ENCODE results near the gene MRPL30. TPM values are rescaled to one million over a fixed set of nuclear protein-coding genes. Genes with fewer than 3 reads are reported as not detected.
"Not testable (repeated sequence)": the region's sequence is repeated elsewhere in the genome, so short reads cannot be mapped to it uniquely, and the experiment has no call there.

Gene MRPL30
- total RNA-seq = 18.8 TPM
- long read RNA-seq, transcript MRPL30-201 (6 exons, 2,605 nt) = major isoform, 12 of 13 reads
- long read RNA-seq, partial matches to known transcripts = 1 of 13 reads
- long read RNA-seq, other reads (novel, unspliced or antisense) = 0 of 13 reads

GRCh38 chr2:99180755-99181623 is at the start of gene MRPL30, which contains the start of gene MITD1:
Gene MRPL30, plus strand, starts transcription at chr2:99181184. Its CDS starts 5,020 bp downstream, at chr2:99186204.
Gene MITD1, minus strand, starts transcription at chr2:99181058. Its CDS starts 77 bp downstream, at chr2:99180981.
- TF ChIP-seq CTCF (IDR thresholded peaks at IDR 0.05) = no peak
- ATAC-seq (peak; percentile 98), DNase-seq (peak; percentile 94)
- Histone ChIP-seq H3K27me3 (no peaks in the 10 kb centered on the region), H3K27ac (peak within 1 kb of the TSS; percentile 74), H3K9me3 (no peaks in the 10 kb centered on the region), H3K36me3 (no peaks in the 10 kb centered on the region), H3K4me1 (peaks cover 31% of the 10 kb centered on the region), H3K4me3 (peak within 1 kb of the TSS; percentile 86)
- intact Hi-C loops (cut with DNase I) = no loop called here

- DNase-seq; H3K9me3 ChIP-seq; H3K36me3 ChIP-seq; ATAC-seq; H3K27ac ChIP-seq; H3K4me1 ChIP-seq; intact Hi-C loops (cut with DNase I); H3K4me3 ChIP-seq; H3K27me3 ChIP-seq: not testable (repeated sequence)
These were observed 45.9 kb upstream of the MRPL30 start for GRCh38 chr2:99135044-99135556.

- intact Hi-C loops (cut with DNase I) = no loop called here
- H3K36me3 ChIP-seq = no peaks in the 10 kb centered on the region
- peaks cover 16% of the 10 kb centered on the region for H3K4me1 ChIP-seq
- ATAC-seq (no peak), DNase-seq (no peak)
- no peaks in the 10 kb centered on the region for H3K27me3 ChIP-seq
- H3K27ac ChIP-seq = no peak overlapping the region
- H3K4me3 ChIP-seq = no peak overlapping the region
- TF ChIP-seq CTCF (IDR thresholded peaks at IDR 0.05) = no peak
- no peaks in the 10 kb centered on the region for H3K9me3 ChIP-seq
These were observed 42.0 kb upstream of the MRPL30 start for GRCh38 chr2:99139003-99139402.

- Histone ChIP-seq H3K27me3 (no peaks in the 10 kb centered on the region), H3K4me1 (peaks cover 16% of the 10 kb centered on the region), H3K27ac (peak overlapping the region; percentile 83), H3K36me3 (no peaks in the 10 kb centered on the region), H3K9me3 (no peaks in the 10 kb centered on the region), H3K4me3 (peak overlapping the region; percentile 79)
- DNase-seq (no peak), ATAC-seq (no peak)
- intact Hi-C loops (cut with DNase I) = no loop called here
- TF ChIP-seq CTCF (IDR thresholded peaks at IDR 0.05) = no peak
These were observed 40.7 kb upstream of the MRPL30 start for GRCh38 chr2:99140056-99140859.

GRCh38 chr2:99140860-99141109 is 40.2 kb upstream of the MRPL30 start:
- ATAC-seq (peak; percentile 63), DNase-seq (no peak)
- Histone ChIP-seq H3K9me3 (no peaks in the 10 kb centered on the region), H3K4me3 (peak overlapping the region; percentile 79), H3K27ac (peak overlapping the region; percentile 83), H3K36me3 (no peaks in the 10 kb centered on the region), H3K27me3 (no peaks in the 10 kb centered on the region), H3K4me1 (peaks cover 16% of the 10 kb centered on the region)
- TF ChIP-seq CTCF (IDR thresholded peaks at IDR 0.05) = no peak
- intact Hi-C loops (cut with DNase I) = no loop called here

All from upper lobe of right lung (tissue), 1 donor.